RWPE2 (cell line): ENCODE results near the gene EFNA1.

Source experiments
- ATAC-seq: fragments of 200-7000 bp; cut with Tn5 transposase; 3 replicates; pipeline ENCODE4 v1.9.1; 2021; ENCODE audit warnings: low read depth
- DNase-seq: peaks from one replicate; pipeline ENCODE4 v3.0.0-alpha.2; 2020; ENCODE audit warnings: low spot score
- H3K27ac ChIP-seq: fragments of 450-650 bp; 2 replicates; pipeline ENCODE4 v1.5.1; 2017; ENCODE audit warnings: mild to moderate bottlenecking; ENCODE audit not compliant: poor library complexity, severe bottlenecking
- H3K27me3 ChIP-seq: fragments of 250-450 bp; sonication (Bioruptor Pico); 2 replicates; pipeline ENCODE4 v1.5.1; 2021; ENCODE audit warnings: mild to moderate bottlenecking, moderate library complexity; ENCODE audit not compliant: insufficient read depth, poor library complexity, severe bottlenecking
- H3K36me3 ChIP-seq: fragments of 250-450 bp; sonication (Bioruptor Pico); 2 replicates; pipeline ENCODE4 v1.5.1; 2020; ENCODE audit warnings: low read depth, mild to moderate bottlenecking, moderate library complexity
- H3K4me1 ChIP-seq: fragments of 250-450 bp; sonication (Bioruptor Pico); 2 replicates; pipeline ENCODE4 v1.5.1; 2021; ENCODE audit warnings: mild to moderate bottlenecking, moderate library complexity; ENCODE audit not compliant: insufficient read depth, poor library complexity, severe bottlenecking
- H3K4me3 ChIP-seq: fragments of 250-450 bp; sonication (Bioruptor Pico); 2 replicates; pipeline ENCODE4 v1.5.1; 2021; ENCODE audit warnings: mild to moderate bottlenecking, moderate library complexity; ENCODE audit not compliant: severe bottlenecking
- H3K9me3 ChIP-seq: fragments of 250-450 bp; sonication (Bioruptor Pico); 2 replicates; pipeline ENCODE4 v1.5.1; 2021; ENCODE audit warnings: mild to moderate bottlenecking, moderate library complexity; ENCODE audit not compliant: severe bottlenecking
- CTCF ChIP-seq: fragments of 450-650 bp; IDR thresholded peaks from one replicate; pipeline ENCODE4 v1.5.1; 2017; ENCODE audit warnings: mild to moderate bottlenecking, moderate library complexity; ENCODE audit not compliant: poor library complexity, severe bottlenecking

The EFNA1 gene

DNA sequence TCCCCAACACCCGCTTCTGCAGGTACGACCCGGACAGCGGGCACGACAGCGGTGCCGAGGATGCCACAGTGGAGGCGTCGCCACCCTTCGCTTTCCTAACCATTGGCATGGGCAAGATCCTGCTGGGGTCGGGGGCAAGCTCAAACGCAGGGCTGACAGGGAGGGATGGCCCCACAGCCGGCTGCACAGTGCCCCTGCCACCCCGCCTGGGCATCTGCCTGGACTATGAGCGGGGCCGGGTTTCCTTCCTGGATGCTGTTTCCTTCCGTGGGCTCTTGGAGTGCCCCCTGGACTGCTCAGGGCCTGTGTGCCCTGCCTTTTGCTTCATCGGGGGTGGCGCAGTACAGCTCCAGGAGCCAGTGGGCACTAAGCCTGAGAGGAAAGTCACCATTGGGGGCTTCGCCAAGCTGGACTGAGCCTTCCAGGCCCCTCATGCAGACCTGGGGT is 56.1 kb downstream of the EFNA1 start:
- Histone ChIP-seq H3K27me3 (no peaks in the 10 kb centered on the region), H3K4me3 (no peak overlapping the region), H3K27ac (no peak overlapping the region), H3K4me1 (no peaks in the 10 kb centered on the region), H3K36me3 (peaks cover 22% of the 10 kb centered on the region), H3K9me3 (no peaks in the 10 kb centered on the region)
- ATAC-seq (no peak; the same call in 2 of the 3 replicates), DNase-seq (no peak)
- TF ChIP-seq CTCF: no peak

DNA sequence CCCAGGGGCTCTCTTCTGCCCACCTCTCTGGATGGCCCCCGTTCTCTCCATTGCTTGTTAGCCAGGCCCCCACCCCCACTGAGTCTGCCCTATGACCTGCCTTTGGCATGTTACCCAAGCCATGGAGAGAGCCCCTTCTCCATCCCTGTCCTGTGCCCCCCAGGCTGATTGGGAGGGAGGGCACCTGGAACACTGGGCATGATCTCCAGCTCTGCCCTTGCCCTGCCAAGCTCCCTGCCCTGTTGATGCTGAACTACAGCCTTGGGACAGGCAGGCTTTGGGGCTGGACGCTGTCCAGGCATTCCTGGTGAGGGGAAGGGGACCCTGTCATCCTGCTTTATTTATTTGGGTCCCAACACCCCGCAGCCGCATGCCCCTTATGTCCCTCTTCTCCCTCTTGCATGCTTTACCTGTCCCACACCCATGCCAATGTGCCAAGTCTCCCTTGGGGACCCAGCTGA is 56.7 kb downstream of the EFNA1 start:
- Histone ChIP-seq H3K27ac (no peak overlapping the region), H3K4me1 (no peaks in the 10 kb centered on the region), H3K27me3 (no peaks in the 10 kb centered on the region), H3K36me3 (peaks cover 16% of the 10 kb centered on the region), H3K9me3 (no peaks in the 10 kb centered on the region), H3K4me3 (no peak overlapping the region)
- DNase-seq: no peak
- ATAC-seq: no peak
- no peak for TF ChIP-seq CTCF
